NCI-H1417 treated with DMSO at 0.1 percent for 48 hours (cell line): Measurements from ENCODE around the gene HSPD1.
A peak's percentile ranks its signal among the peaks of the same experiment; 100 is the strongest.

ENCODE experiments used
- DNase-seq: peaks from one replicate; lab custom pipeline; 2025; lab: John Stamatoyannopoulos, UW

Gene HSPD1

GRCh38 chr2:197499594-197500502 is at the start of gene HSPD1, which contains the start of gene HSPE1:
HSPD1 (minus strand) TSS chr2:197499840; CDS start chr2:197498848, 992 bp downstream.
HSPE1 (plus strand) TSS chr2:197500379; CDS start chr2:197500437, 58 bp downstream.
- peak; percentile 91 for DNase-seq

- no peak for DNase-seq
Measured at GRCh38 chr2:197548582-197548981, 48.9 kb upstream of the HSPD1 start.

- DNase-seq: no peak
Measured at GRCh38 chr2:197547163-197547900, 47.7 kb upstream of the HSPD1 start.

- DNase-seq: no peak
Measured at GRCh38 chr2:197543206-197543605, 43.6 kb upstream of the HSPD1 start.

- DNase-seq: no peak
Measured at GRCh38 chr2:197539734-197540133, 40.1 kb upstream of the HSPD1 start.

GRCh38 chr2:197538412-197538811 is 38.8 kb upstream of the HSPD1 start:
- DNase-seq: no peak

DNA sequence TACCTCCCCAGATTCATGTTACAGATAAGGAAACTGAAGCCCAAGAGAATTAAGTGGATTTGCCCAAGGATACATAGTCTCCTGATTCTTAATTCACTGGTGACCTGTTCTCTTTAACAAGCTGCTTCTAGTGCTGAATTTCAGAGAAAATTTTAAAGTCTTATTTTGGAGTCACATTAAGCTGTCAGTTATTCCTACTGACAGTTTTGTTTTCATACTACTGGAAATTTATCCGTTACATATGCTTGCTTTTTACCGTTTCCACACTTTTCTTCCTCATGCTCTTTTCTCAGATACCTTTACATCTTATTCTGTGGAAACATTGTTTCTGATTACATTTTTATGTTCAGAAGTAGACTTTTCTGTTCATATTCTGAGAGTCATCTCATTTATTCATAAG is 17.5 kb upstream of the HSPD1 start:
- DNase-seq: no peak

DNA sequence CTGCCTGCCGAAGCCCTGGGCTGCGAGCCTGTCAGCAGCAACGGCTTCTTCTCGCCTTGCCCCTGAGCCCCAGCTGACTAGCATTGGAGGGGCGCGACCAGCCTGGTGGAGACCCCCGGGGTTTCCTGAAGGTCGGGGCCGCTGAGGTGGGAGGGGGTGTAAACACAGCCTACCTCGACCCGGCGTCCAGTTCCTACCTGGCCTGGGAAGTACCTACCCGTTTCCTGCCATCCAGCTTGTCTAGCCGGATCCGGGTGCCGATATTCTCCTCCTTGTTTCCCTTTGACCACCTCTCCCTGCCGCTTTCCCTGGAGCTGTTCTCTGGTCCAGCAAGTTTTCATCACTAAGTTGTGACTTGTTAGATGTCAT is 16.7 kb upstream of the HSPD1 start:
- no peak for DNase-seq

- DNase-seq: peak; percentile 74
Measured at GRCh38 chr2:197515739-197516392, 16.2 kb upstream of the HSPD1 start, which contains the start of gene MOB4. MOB4 (plus strand) TSS chr2:197516066; CDS start chr2:197516087, 21 bp downstream.

DNA sequence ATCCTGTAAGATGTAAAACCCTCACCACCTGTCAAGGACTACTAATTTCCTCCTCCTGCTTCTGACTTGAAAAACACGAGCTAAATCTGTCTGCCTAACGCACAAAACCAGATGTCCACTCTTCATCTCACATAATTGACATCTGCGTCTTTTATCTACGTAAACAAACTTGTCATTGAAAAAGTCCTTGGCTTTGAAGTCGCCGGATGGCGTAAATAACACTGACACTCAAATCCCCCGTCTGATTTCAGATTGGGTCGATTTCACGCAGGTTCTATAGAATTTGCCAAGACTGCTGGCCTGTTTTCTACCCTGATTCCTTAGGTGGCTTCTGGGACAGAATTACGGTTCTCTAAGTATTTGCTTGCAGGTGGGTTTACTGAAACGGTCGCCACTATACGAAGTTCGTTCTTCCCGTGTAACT is 15.7 kb upstream of the HSPD1 start:
- no peak for DNase-seq

DNA sequence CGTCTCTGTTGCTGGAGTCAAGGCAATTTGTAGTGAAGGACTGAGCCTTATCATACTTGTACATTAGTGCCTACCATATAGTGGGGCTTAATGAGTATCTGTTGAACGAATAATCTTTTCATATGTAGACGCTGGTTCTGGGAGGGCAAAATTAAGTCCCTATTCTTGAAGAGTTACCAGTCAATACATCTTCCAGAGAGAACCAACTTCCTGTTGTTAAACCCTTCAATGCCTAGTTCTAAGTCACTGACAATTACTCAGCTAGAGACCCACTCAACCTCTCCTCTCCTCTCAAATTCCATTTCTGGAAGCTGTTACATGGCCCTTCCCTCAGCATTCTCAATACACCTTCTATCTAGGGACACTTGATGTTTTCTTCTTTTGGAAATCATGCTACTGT is 15.1 kb upstream of the HSPD1 start:
- no peak for DNase-seq

- no peak for DNase-seq
Measured at GRCh38 chr2:197513915-197514314, 14.3 kb upstream of the HSPD1 start.

DNA sequence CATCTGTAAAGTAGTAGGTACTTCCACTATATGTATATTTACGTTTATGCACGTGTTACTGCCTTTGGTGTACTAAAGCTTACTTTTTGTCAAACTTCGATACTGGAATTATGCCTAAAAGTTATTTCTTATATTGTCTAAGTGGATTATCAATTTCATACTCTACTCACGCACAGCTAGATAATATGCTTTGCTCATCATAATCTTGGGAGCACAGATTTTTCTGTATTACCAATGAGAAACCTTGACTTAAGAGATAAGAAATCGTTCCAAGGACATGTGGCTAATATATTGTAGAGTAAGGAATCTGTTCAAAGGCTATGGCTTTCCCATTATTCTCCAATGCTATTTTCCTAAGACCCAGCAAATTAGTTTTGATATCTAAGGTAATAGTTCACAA is 7.0 kb upstream of the HSPD1 start:
- DNase-seq: no peak

GRCh38 chr2:197504512-197504911 is 4.9 kb upstream of the HSPD1 start:
- no peak for DNase-seq

DNA sequence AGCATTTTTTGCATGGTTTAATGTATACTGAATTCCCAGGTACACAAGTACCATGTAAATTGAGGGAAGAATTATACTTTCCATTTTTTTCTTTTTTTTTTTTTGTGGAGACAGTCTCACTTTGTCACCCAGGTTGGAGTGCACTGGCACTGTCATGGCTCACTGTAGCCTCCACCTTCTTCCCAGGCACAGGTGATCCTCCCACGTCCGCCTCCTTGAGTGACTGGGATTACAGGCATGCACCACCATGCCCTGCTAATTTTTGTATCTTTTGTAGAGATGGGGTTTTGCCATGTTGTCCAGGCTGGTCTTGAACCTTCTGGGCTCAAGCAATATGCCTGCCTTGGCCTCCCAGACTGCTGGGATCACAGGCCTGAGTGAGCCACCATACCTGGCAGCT is 4.4 kb upstream of the HSPD1 start:
- DNase-seq: no peak

GRCh38 chr2:197502685-197503084 is 3.0 kb upstream of the HSPD1 start:
- no peak for DNase-seq

- no peak for DNase-seq
Measured at GRCh38 chr2:197502201-197502600, 2.6 kb upstream of the HSPD1 start.

DNA sequence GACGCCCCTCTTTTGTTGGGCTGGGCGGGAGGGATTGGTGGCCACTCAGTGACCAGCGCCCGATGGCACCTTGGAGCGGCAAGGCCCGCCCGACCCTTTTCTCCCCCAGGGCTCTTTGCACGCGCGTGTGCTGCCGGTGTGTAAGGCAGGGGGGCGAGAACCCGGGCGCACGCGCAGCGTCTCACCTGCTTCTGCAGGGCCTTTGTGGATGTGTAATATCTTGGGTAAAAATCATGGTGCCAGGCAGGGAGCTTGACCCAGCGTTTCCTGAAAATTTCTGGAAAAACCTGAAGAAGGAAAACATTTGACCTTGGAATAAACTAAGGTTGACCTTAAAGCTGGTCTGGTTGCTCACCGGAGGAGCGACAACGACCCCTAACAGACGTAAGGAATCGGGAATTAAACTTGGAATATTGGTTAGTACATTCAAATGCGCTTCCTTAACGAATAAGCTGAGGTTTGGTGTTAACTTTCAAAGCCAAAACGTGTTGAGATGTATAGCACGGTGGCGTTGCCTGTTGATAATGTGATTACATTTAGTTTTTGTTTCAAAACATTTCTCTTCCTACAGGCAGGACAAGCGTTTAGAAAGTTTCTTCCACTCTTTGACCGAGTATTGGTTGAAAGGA is 977 bp upstream of the HSPD1 start:
- DNase-seq: no peak

DNA sequence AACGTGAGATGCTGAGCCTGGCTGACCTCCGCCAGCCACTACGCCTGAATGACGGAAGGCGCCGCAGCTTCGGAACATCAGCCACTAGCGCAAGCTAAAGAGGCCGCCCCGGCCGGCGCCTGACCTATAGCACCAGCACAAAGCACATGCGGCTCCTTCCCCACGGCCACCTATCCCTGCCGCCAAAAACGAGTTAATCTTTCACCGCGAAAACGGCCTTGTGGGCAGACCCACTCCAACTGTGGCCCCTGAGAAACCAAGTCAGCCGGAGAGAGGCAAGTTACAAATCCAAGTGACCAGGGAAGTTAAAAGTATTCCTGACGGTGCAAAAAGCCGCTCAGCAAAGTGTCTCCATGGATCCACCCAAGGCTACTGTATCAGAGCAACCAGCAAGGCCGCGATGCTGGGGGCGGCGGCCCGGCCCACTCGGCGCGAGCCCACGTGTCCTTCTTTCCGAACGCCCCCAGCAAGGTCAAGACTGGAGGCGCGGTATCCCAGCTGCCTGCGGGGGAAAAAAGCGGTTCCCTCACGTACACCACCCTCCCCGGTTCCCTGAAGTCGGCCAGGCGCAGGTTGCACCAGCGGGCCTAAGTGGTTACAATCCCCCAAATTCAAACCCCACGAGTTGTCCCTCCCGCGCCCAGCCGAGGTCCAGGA is 575 bp downstream of the HSPD1 start:
- DNase-seq: no peak

- DNase-seq: no peak
Measured at GRCh38 chr2:197498235-197498936, 1.3 kb downstream of the HSPD1 start.

- DNase-seq: no peak
Measured at GRCh38 chr2:197497326-197497725, 2.3 kb downstream of the HSPD1 start.
